HepG2 (cell line): ENCODE results near the gene ZC3H15. TPM values are rescaled to one million over a fixed set of nuclear protein-coding genes. Genes with fewer than 3 reads are reported as not detected.

Experiments
- ATAC-seq: fragments of 200-7000 bp; cut with Tn5 transposase; 3 replicates; pipeline ENCODE4 v1.9.1; 2020; ENCODE audit warnings: mild to moderate bottlenecking, moderate library complexity
- BruUV-seq: library from RNA; stranded (reverse); fragments of 400-500 nt; replicated peaks from 2 replicates; lab custom pipeline; 2021; lab: Mats Ljungman, UMichigan
- CTCF ChIA-PET: fragments of 300-600 bp; formaldehyde crosslinking; extraction: SDS; loops from one replicate; lab custom pipeline; 2021; ENCODE audit warnings: low total read pairs, inconsistent platforms, low intra/inter-chr PET ratio; lab: Yijun Ruan, JAX
- POLR2A ChIA-PET: fragments of 350-600 bp; sonication (Branson Sonifier 250); formaldehyde crosslinking; loops from one replicate; lab custom pipeline; 2020; ENCODE audit warnings: antibody characterized with exemption, inconsistent platforms; lab: Yijun Ruan, JAX
- DNase-seq: peaks from one replicate; pipeline ENCODE4 v3.0.0-alpha.2; 2015; ENCODE audit warnings: low spot score
- FAIRE-seq: peaks from 3 replicates; lab custom pipeline; 2011; peaks lifted over from hg19 to GRCh38; lab: Jason Lieb, UNC
- H2AFZ ChIP-seq: one replicate; pipeline ENCODE4 v1.6.1; 2011; ENCODE audit warnings: low read length, inconsistent platforms
- H3K27ac ChIP-seq: fragments of 300-600 bp; 3 replicates; pipeline ENCODE4 v1.8.0; 2011; ENCODE audit warnings: mixed run types, mild to moderate bottlenecking, mixed read lengths, low read length, inconsistent platforms; ENCODE audit not compliant: insufficient read depth; ENCODE audit errors: extremely low read length
- H3K27me3 ChIP-seq, 2 experiments: fragments of 200-600 bp in 1 of 2; 2 replicates in 1 of 2; 3 replicates in 1 of 2; pipeline versions ENCODE4 v1.6.0 to v1.8.0; 2011; ENCODE audit warnings: low read length in 2 of 2, mild to moderate bottlenecking in 2 of 2, moderate library complexity in 2 of 2, inconsistent platforms in 1 of 2; ENCODE audit not compliant: insufficient read depth in 2 of 2, control insufficient read depth in 1 of 2
- H3K36me3 ChIP-seq, 2 experiments: fragments of 200-600 bp in 1 of 2; replicated peaks in 1 of 2; 2 replicates in 1 of 2; 3 replicates in 1 of 2; pipeline versions ENCODE4 v1.5.1 to v1.8.0; 2011; ENCODE audit warnings: low read length in 2 of 2, inconsistent platforms in 1 of 2; ENCODE audit not compliant: insufficient read depth in 2 of 2, control insufficient read depth in 1 of 2
- H3K4me1 ChIP-seq: 2 replicates; pipeline ENCODE4 v1.5.1; 2012; ENCODE audit warnings: low read length, inconsistent platforms; ENCODE audit not compliant: insufficient read depth
- H3K4me2 ChIP-seq: 2 replicates; pipeline ENCODE4 v1.6.0; 2011; ENCODE audit warnings: low read depth, low read length, inconsistent platforms
- H3K4me3 ChIP-seq, 3 experiments: fragments of 200-600 bp in 1 of 3; sonication (generic), shearing (Covaris generic) in 1 of 3; replicated peaks in 1 of 3; 2 replicates each; pipeline ENCODE4 v1.5.1; 2011 to 2016; ENCODE audit warnings: low read length in 3 of 3, inconsistent platforms in 2 of 3, low read depth in 2 of 3, mild to moderate bottlenecking in 2 of 3, control low read depth in 1 of 3, mixed read lengths in 1 of 3; ENCODE audit not compliant: insufficient read depth in 1 of 3
- H3K79me2 ChIP-seq: one replicate; pipeline ENCODE4 v1.6.1; 2011; ENCODE audit warnings: low read length, inconsistent platforms; ENCODE audit not compliant: insufficient read depth
- H3K9ac ChIP-seq: 2 replicates; pipeline ENCODE4 v1.6.0; 2011; ENCODE audit warnings: mild to moderate bottlenecking, low read depth, low read length, inconsistent platforms; ENCODE audit not compliant: insufficient read depth
- H3K9me3 ChIP-seq: 2 replicates; pipeline ENCODE4 v1.5.1; 2012; ENCODE audit warnings: mild to moderate bottlenecking, low read length
- H4K20me1 ChIP-seq: 2 replicates; pipeline ENCODE4 v1.6.0; 2011; ENCODE audit warnings: inconsistent platforms, mild to moderate bottlenecking, low read length, moderate library complexity; ENCODE audit not compliant: insufficient read depth
- BHLHE40 ChIP-seq: IDR thresholded peaks from 2 replicates; pipeline ENCODE4 v1.6.1; 2011; ENCODE audit warnings: low read length, improper control_type of control experiment
- FOXA1 ChIP-seq, 2 experiments: fragments of 450-650 bp in 1 of 2; sonication (generic) in 1 of 2; formaldehyde crosslinking in 1 of 2; IDR thresholded peaks; 2 replicates each; pipeline versions ENCODE4 v1.4.0 to v1.6.1; 2016 to 2020; ENCODE audit warnings: missing genetic modification reagents in 1 of 2
- GATAD2A ChIP-seq: IDR thresholded peaks from 2 replicates; pipeline ENCODE4 v1.6.1; 2016
- IRF2 ChIP-seq: IDR thresholded peaks from 2 replicates; pipeline ENCODE4 v1.6.1; 2018; ENCODE audit warnings: missing genetic modification reagents, missing compliant biosample characterization
- MIXL1 ChIP-seq: IDR thresholded peaks from 2 replicates; pipeline ENCODE4 v1.6.1; 2016
- PPARG ChIP-seq: conservative IDR thresholded peaks from 2 replicates; pipeline ENCODE4 v1.6.1; 2016; ENCODE audit warnings: missing biosample characterization, missing genetic modification reagents
- RAD21 ChIP-seq: fragments of 450-650 bp; formaldehyde crosslinking; IDR thresholded peaks from 2 replicates; pipeline ENCODE4 v1.5.0; 2020; ENCODE audit warnings: mild to moderate bottlenecking
- RFX1 ChIP-seq: fragments of 450-650 bp; IDR thresholded peaks from 2 replicates; pipeline ENCODE4 v1.6.1; 2017
- SMC3 ChIP-seq: IDR thresholded peaks from 2 replicates; pipeline ENCODE4 v1.6.1; 2011; ENCODE audit warnings: low read length, improper control_type of control experiment
- SOX13 ChIP-seq, 3 experiments: fragments of 450-650 bp in 1 of 3; sonication (generic) in 1 of 3; formaldehyde crosslinking in 1 of 3; IDR thresholded peaks in 2 of 3; conservative IDR thresholded peaks in 1 of 3; 2 replicates each; pipeline versions ENCODE4 v1.5.0 to v1.6.1; 2016 to 2020; ENCODE audit warnings: antibody characterized with exemption in 1 of 3, mild to moderate bottlenecking in 1 of 3, missing compliant biosample characterization in 1 of 3, missing genetic modification reagents in 1 of 3, moderate library complexity in 1 of 3
- TEAD3 ChIP-seq: optimal IDR thresholded peaks from 2 replicates; pipeline ENCODE3; 2016; ENCODE audit warnings: borderline replicate concordance
- TGIF2 ChIP-seq: IDR thresholded peaks from 2 replicates; pipeline ENCODE4 v1.6.1; 2016; ENCODE audit warnings: control low read depth, missing compliant biosample characterization
- ZMYM4 ChIP-seq: sonication (generic); formaldehyde crosslinking; IDR thresholded peaks from 2 replicates; pipeline ENCODE4 v1.8.1; 2023; ENCODE audit warnings: mild to moderate bottlenecking, missing genetic modification reagents
- ZSCAN9 ChIP-seq: IDR thresholded peaks from 2 replicates; pipeline ENCODE4 v1.6.1; 2016; ENCODE audit warnings: borderline replicate concordance
- WGBS: methylation state at CpG from one replicate; pipeline ENCODE4 v1.1.6; 2017; ENCODE audit warnings: low lambda C conversion rate; 5-methylcytosine and 5-hydroxymethylcytosine counted together
- in situ Hi-C: cut with HindIII; loops from 2 replicates; pipeline ENCODE4 v1.10.0; 2017; ENCODE audit warnings: low pct_unique_long_range_greater_than_20kb; ENCODE audit not compliant: extremely low pct_ligation_motif_present
- intact Hi-C: fragments of 100-400 bp; cut with micrococcal nuclease; formaldehyde crosslinking; loops from one replicate; pipeline ENCODE4 v1.10.0; 2022; ENCODE audit not compliant: unreplicated experiment
- polyA plus RNA-seq, 8 experiments: library from polyadenylated mRNA; depleted of rRNA in 3 of 8; stranded (reverse) in 7 of 8; unstranded in 1 of 8; fragments of >200 nt; fragmentation: Illumina TruSeq in 4 of 8; extraction: Trizol in 4 of 8; gene quantifications; 2 replicates each; pipeline versions ENCODE4 v1.2.1 to v1.2.3, GENCODE V29; 2011 to 2016; ENCODE audit warnings: low read depth in 4 of 8, missing spikeins in 1 of 8, mixed read lengths in 1 of 8; ENCODE audit not compliant: insufficient read depth in 1 of 8
- total RNA-seq, 5 experiments: library from RNA; depleted of rRNA; stranded (reverse); fragments of >200 nt; fragmentation: Illumina TruSeq; extraction: Trizol; gene quantifications; 2 replicates each; pipeline ENCODE4 v1.2.3, GENCODE V29; 2016; ENCODE audit warnings: low read depth in 1 of 5
- TF ChIP-seq, protein P1 (sequence below): sonication (generic); formaldehyde crosslinking; IDR thresholded peaks from 2 replicates; pipeline ENCODE4 v1.4.0; 2020; ENCODE audit warnings: missing genetic modification reagents
- TF ChIP-seq, protein P2 (sequence below): sonication (generic); formaldehyde crosslinking; IDR thresholded peaks from 2 replicates; pipeline ENCODE4 v1.5.0; 2020; ENCODE audit warnings: mild to moderate bottlenecking, missing genetic modification reagents, moderate library complexity
- TF ChIP-seq, protein P3 (sequence below): IDR thresholded peaks from 2 replicates; pipeline ENCODE4 v1.6.1; 2012; ENCODE audit warnings: inconsistent platforms
- TF ChIP-seq, protein P4 (sequence below): fragments of 450-650 bp; IDR thresholded peaks from 2 replicates; pipeline ENCODE4 v1.6.1; 2016

ZC3H15 gene
- total and polyA plus RNA-seq, 2 of the 13 experiments (the other 11 are each of a cell fraction or from before 2014, with no cell fraction given) = 84.6 to 168 TPM

DNA sequence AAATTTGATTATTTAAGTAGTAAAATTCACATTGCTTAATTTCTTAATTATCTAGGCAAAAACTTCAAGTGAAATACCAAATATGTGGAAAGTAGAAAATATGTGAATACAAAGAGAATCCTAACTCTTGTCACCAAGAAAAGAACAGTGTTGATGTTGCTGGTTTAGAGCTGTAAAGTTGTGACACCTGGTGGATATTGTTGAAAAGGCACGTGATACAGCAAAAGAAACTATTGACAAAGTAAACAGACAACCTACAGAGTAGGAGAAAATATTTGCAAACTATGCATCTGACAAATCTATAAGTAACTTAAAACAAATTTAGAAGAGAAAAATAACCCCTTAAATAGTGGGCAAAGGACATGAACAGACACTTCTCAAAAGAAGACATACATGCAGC is 25.6 kb upstream of the ZC3H15 start:
- Histone ChIP-seq H3K9me3 (no peaks in the 10 kb centered on the region), H3K4me3 (no peak overlapping the region), H3K27me3 (no peaks in the 10 kb centered on the region), H3K9ac (no peak overlapping the region), H3K4me2 (no peak overlapping the region), H2AFZ (no peak overlapping the region), H4K20me1 (no peaks in the 10 kb centered on the region), H3K27ac (no peak overlapping the region), H3K36me3 (peaks cover 0 to 11% of the 10 kb centered on the region in 2 experiments; a peak in 3 of 5 replicates), H3K79me2 (peaks cover 2% of the 10 kb centered on the region), H3K4me1 (peaks cover 7% of the 10 kb centered on the region)
- in situ Hi-C loops = loop anchor here (25.0 kb wide), 4 partner anchors 473 to 1248 kb away; no protein-coding TSS in a partner anchor
- intact Hi-C loops = loop anchor here (1.0 to 10.0 kb wide), 6 partner anchors 204 to 1169 kb away; no protein-coding TSS in a partner anchor
- WGBS = 9% methylated on average over 1 of the region's 1 CpG
- ChIA-PET CTCF (interaction anchor here (1.4 kb wide), 1 partner anchor 1169 kb away, joined by 4 read pairs; no protein-coding TSS in a partner anchor), POLR2A (interaction anchor here (0.7 kb wide), 1 partner anchor 26 kb away, joined by 3 read pairs; the partner anchor contains the start of gene ZC3H15)
- BruUV-seq = no TSS peak
- DNase-seq (peak; percentile 68), ATAC-seq (peak; percentile 89), FAIRE-seq (peak; percentile 67)
- TF ChIP-seq ZMYM4 (no peak), FOXA1 (IDR thresholded peaks at IDR 0.05) (0 out of 2 replicates have a peak, but pooled peaks have one; percentile 34), FOXA1 (CRISPR knock-in tag; IDR thresholded peaks at IDR 0.05) (peak; percentile 85), TEAD3 (CRISPR knock-in tag) (peak; percentile 14), IRF2 (CRISPR knock-in tag) (peak; percentile 19; the same call in 1 of the 2 replicates), SMC3 (peak; percentile 63), MIXL1 (0 out of 2 replicates have a peak, but pooled peaks have one; percentile 48), RAD21 (CRISPR knock-in tag) (peak; percentile 79), ZSCAN9 (0 out of 2 replicates have a peak, but pooled peaks have one; percentile 40), PPARG (CRISPR knock-in tag) (peak; percentile 36; the same call in 1 of the 2 replicates), GATAD2A (CRISPR knock-in tag) (peak; percentile 48), SOX13 (IDR thresholded peaks at IDR 0.05) (no peak), SOX13 (CRISPR knock-in tag; conservative IDR thresholded peaks at IDR 0.05 in 1 of 2, IDR thresholded peaks at IDR 0.05 in 1 of 2) (peak in 1 of 2 experiments; percentile 54; a peak in 1 of 4 replicates), TGIF2 (peak; percentile 48; the same call in 1 of the 2 replicates), BHLHE40 (peak; percentile 82), RFX1 (no peak)
- TF ChIP-seq, protein P1, sequence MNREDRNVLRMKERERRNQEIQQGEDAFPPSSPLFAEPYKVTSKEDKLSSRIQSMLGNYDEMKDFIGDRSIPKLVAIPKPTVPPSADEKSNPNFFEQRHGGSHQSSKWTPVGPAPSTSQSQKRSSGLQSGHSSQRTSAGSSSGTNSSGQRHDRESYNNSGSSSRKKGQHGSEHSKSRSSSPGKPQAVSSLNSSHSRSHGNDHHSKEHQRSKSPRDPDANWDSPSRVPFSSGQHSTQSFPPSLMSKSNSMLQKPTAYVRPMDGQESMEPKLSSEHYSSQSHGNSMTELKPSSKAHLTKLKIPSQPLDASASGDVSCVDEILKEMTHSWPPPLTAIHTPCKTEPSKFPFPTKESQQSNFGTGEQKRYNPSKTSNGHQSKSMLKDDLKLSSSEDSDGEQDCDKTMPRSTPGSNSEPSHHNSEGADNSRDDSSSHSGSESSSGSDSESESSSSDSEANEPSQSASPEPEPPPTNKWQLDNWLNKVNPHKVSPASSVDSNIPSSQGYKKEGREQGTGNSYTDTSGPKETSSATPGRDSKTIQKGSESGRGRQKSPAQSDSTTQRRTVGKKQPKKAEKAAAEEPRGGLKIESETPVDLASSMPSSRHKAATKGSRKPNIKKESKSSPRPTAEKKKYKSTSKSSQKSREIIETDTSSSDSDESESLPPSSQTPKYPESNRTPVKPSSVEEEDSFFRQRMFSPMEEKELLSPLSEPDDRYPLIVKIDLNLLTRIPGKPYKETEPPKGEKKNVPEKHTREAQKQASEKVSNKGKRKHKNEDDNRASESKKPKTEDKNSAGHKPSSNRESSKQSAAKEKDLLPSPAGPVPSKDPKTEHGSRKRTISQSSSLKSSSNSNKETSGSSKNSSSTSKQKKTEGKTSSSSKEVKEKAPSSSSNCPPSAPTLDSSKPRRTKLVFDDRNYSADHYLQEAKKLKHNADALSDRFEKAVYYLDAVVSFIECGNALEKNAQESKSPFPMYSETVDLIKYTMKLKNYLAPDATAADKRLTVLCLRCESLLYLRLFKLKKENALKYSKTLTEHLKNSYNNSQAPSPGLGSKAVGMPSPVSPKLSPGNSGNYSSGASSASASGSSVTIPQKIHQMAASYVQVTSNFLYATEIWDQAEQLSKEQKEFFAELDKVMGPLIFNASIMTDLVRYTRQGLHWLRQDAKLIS (CRISPR knock-in tag) = no peak
- TF ChIP-seq, protein P2, sequence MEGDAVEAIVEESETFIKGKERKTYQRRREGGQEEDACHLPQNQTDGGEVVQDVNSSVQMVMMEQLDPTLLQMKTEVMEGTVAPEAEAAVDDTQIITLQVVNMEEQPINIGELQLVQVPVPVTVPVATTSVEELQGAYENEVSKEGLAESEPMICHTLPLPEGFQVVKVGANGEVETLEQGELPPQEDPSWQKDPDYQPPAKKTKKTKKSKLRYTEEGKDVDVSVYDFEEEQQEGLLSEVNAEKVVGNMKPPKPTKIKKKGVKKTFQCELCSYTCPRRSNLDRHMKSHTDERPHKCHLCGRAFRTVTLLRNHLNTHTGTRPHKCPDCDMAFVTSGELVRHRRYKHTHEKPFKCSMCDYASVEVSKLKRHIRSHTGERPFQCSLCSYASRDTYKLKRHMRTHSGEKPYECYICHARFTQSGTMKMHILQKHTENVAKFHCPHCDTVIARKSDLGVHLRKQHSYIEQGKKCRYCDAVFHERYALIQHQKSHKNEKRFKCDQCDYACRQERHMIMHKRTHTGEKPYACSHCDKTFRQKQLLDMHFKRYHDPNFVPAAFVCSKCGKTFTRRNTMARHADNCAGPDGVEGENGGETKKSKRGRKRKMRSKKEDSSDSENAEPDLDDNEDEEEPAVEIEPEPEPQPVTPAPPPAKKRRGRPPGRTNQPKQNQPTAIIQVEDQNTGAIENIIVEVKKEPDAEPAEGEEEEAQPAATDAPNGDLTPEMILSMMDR (CRISPR knock-in tag) = peak; percentile 74
- TF ChIP-seq, protein P3, sequence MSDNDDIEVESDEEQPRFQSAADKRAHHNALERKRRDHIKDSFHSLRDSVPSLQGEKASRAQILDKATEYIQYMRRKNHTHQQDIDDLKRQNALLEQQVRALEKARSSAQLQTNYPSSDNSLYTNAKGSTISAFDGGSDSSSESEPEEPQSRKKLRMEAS = peak; percentile 30; the same call in 1 of the 2 replicates
- TF ChIP-seq, protein P4, sequence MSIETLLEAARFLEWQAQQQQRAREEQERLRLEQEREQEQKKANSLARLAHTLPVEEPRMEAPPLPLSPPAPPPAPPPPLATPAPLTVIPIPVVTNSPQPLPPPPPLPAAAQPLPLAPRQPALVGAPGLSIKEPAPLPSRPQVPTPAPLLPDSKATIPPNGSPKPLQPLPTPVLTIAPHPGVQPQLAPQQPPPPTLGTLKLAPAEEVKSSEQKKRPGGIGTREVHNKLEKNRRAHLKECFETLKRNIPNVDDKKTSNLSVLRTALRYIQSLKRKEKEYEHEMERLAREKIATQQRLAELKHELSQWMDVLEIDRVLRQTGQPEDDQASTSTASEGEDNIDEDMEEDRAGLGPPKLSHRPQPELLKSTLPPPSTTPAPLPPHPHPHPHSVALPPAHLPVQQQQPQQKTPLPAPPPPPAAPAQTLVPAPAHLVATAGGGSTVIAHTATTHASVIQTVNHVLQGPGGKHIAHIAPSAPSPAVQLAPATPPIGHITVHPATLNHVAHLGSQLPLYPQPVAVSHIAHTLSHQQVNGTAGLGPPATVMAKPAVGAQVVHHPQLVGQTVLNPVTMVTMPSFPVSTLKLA = 0 out of 2 replicates have a peak, but pooled peaks have one; percentile 9
